SK-N-SH (cell line): Measurements from ENCODE around the gene SLC47A1. TPM values are rescaled to one million over a fixed set of nuclear protein-coding genes. Genes with fewer than 3 reads are reported as not detected.

ENCODE experiments used
- CTCF ChIA-PET: fragments of 300-600, 350-600 bp; formaldehyde crosslinking; extraction: SDS; loops from one replicate; lab custom pipeline; 2021; lab: Yijun Ruan, JAX
- POLR2A ChIA-PET: fragments of 350-600 bp; sonication (Branson Sonifier 250); formaldehyde crosslinking; extraction: SDS; loops from one replicate; lab custom pipeline; 2020; ENCODE audit warnings: antibody characterized with exemption, inconsistent platforms; lab: Yijun Ruan, JAX
- DNase-seq: peaks from one replicate; pipeline ENCODE4 v3.0.0; 2012
- H2AFZ ChIP-seq: fragments of 200-600 bp; sonication (generic); 2 replicates; pipeline ENCODE4 v1.8.1; 2016; ENCODE audit warnings: antibody characterized with exemption, mild to moderate bottlenecking, low read depth
- H3F3A ChIP-seq: fragments of 200-600 bp; sonication (generic); replicated peaks from 2 replicates; pipeline ENCODE3; 2016; ENCODE audit warnings: antibody characterized with exemption, mild to moderate bottlenecking; ENCODE audit not compliant: insufficient read depth
- H3K27ac ChIP-seq, 2 experiments: fragments of 200-500 bp in 1 of 2; fragments of 200-600 bp in 1 of 2; sonication (Bioruptor generic) in 1 of 2; sonication (generic), shearing (Covaris generic) in 1 of 2; 2 replicates each; pipeline versions ENCODE4 v1.5.1 to v1.6.1; 2014 to 2016; ENCODE audit warnings: low read depth in 2 of 2, inconsistent platforms in 1 of 2, low read length in 1 of 2, mild to moderate bottlenecking in 1 of 2, mixed read lengths in 1 of 2
- H3K27me3 ChIP-seq: fragments of 200-600 bp; sonication (generic), shearing (Covaris generic); 2 replicates; pipeline ENCODE4 v1.6.1; 2016; ENCODE audit warnings: mixed run types; ENCODE audit not compliant: insufficient read depth
- H3K36me3 ChIP-seq, 2 experiments: fragments of 200-500 bp in 1 of 2; fragments of 200-600 bp in 1 of 2; sonication (Bioruptor generic) in 1 of 2; sonication (generic) in 1 of 2; replicated peaks in 1 of 2; 2 replicates each; pipeline versions ENCODE3 to v1.5.1; 2014 to 2016; ENCODE audit warnings: low read length in 1 of 2, mild to moderate bottlenecking in 1 of 2; ENCODE audit not compliant: insufficient read depth in 2 of 2, control insufficient read depth in 1 of 2
- H3K4me1 ChIP-seq, 2 experiments: fragments of 200-500 bp in 1 of 2; fragments of 200-600 bp in 1 of 2; sonication (Bioruptor generic) in 1 of 2; sonication (generic), shearing (Covaris generic) in 1 of 2; 2 replicates each; pipeline versions ENCODE4 v1.5.1 to v1.6.1; 2014 to 2016; ENCODE audit warnings: low read depth in 1 of 2, low read length in 1 of 2, mixed run types in 1 of 2; ENCODE audit not compliant: insufficient read depth in 2 of 2, control insufficient read depth in 1 of 2
- H3K4me2 ChIP-seq: fragments of 200-600 bp; sonication (generic), shearing (Covaris generic); 2 replicates; pipeline ENCODE4 v1.6.1; 2017; ENCODE audit warnings: mixed run types
- H3K4me3 ChIP-seq, 2 experiments: fragments of 200-500 bp in 1 of 2; fragments of 200-600 bp in 1 of 2; sonication (Bioruptor generic) in 1 of 2; sonication (generic), shearing (Covaris generic) in 1 of 2; 2 replicates each; pipeline versions ENCODE4 v1.5.1 to v1.8.1; 2014 to 2016; ENCODE audit warnings: low read depth in 2 of 2, inconsistent platforms in 1 of 2, low read length in 1 of 2, mild to moderate bottlenecking in 1 of 2, mixed read lengths in 1 of 2, moderate library complexity in 1 of 2
- H3K79me2 ChIP-seq: fragments of 200-600 bp; sonication (generic); 2 replicates; pipeline ENCODE4 v1.8.1; 2017; ENCODE audit warnings: mild to moderate bottlenecking; ENCODE audit not compliant: insufficient read depth
- H3K9ac ChIP-seq: fragments of 200-600 bp; sonication (generic); 2 replicates; pipeline ENCODE4 v1.6.1; 2017; ENCODE audit warnings: mixed run types
- H3K9me2 ChIP-seq: fragments of 200-600 bp; sonication (generic); 2 replicates; pipeline ENCODE4 v1.6.1; 2017; ENCODE audit warnings: mixed run types
- H3K9me3 ChIP-seq: fragments of 200-600 bp; sonication (generic); 2 replicates; pipeline ENCODE4 v1.6.1; 2017; ENCODE audit warnings: mixed run types, mild to moderate bottlenecking, moderate library complexity
- H4K20me1 ChIP-seq: fragments of 200-600 bp; sonication (generic); 2 replicates; pipeline ENCODE4 v1.6.1; 2017; ENCODE audit warnings: mild to moderate bottlenecking, mixed run types; ENCODE audit not compliant: insufficient read depth
- CHD2 ChIP-seq: fragments of 150-350 bp; IDR thresholded peaks from 2 replicates; pipeline ENCODE4 v1.6.1; 2018; ENCODE audit warnings: low read length; ENCODE audit not compliant: partially characterized antibody
- ELF1 ChIP-seq: IDR thresholded peaks from 2 replicates; pipeline ENCODE4 v1.4.0; 2012
- EP300 ChIP-seq, 2 experiments: IDR thresholded peaks; 2 replicates each; pipeline versions ENCODE4 v1.4.0 to v1.6.1; 2012; ENCODE audit warnings: borderline replicate concordance in 1 of 2, low read depth in 1 of 2, low read length in 1 of 2
- EZH2phosphoT487 ChIP-seq: fragments of 200-600 bp; sonication (generic); IDR thresholded peaks from 2 replicates; pipeline ENCODE4 v1.6.1; 2017; ENCODE audit warnings: low read depth, mixed run types, mild to moderate bottlenecking, antibody characterized with exemption, moderate library complexity, borderline replicate concordance
- FOXJ3 ChIP-seq: sonication (generic); formaldehyde crosslinking; IDR thresholded peaks from 2 replicates; pipeline ENCODE4 v1.5.1; 2020; ENCODE audit warnings: mild to moderate bottlenecking, missing genetic modification reagents
- JUND ChIP-seq: IDR thresholded peaks from 2 replicates; pipeline ENCODE4 v1.4.0; 2012
- MXI1 ChIP-seq: IDR thresholded peaks from 2 replicates; pipeline ENCODE4 v1.6.1; 2012; ENCODE audit warnings: mild to moderate bottlenecking, low read depth, low read length, improper control_type of control experiment
- NFIC ChIP-seq: IDR thresholded peaks from 2 replicates; pipeline ENCODE4 v1.4.0; 2012; ENCODE audit warnings: borderline replicate concordance
- NRF1 ChIP-seq: IDR thresholded peaks from 2 replicates; pipeline ENCODE4 v1.6.1; 2012; ENCODE audit warnings: low read depth, mild to moderate bottlenecking, low read length
- POLR2AphosphoS5 ChIP-seq: IDR thresholded peaks from 2 replicates; pipeline ENCODE4 v1.6.1; 2012; ENCODE audit warnings: low read depth, low read length
- RCOR1 ChIP-seq: fragments of 150-350 bp; IDR thresholded peaks from 2 replicates; pipeline ENCODE4 v1.6.1; 2017; ENCODE audit warnings: antibody characterized with exemption, low read length
- RXRA ChIP-seq: IDR thresholded peaks from 2 replicates; pipeline ENCODE4 v1.4.0; 2012; ENCODE audit warnings: low read depth, mild to moderate bottlenecking, borderline replicate concordance
- SIN3A ChIP-seq: IDR thresholded peaks from 2 replicates; pipeline ENCODE4 v1.6.1; 2012; ENCODE audit warnings: low read depth, mild to moderate bottlenecking, low read length, moderate library complexity, borderline replicate concordance
- SMC3 ChIP-seq: IDR thresholded peaks from 2 replicates; pipeline ENCODE4 v1.6.1; 2012; ENCODE audit warnings: low read depth, low read length, improper control_type of control experiment
- TCF12 ChIP-seq: IDR thresholded peaks from 2 replicates; pipeline ENCODE4 v1.4.0; 2012
- TEAD4 ChIP-seq: IDR thresholded peaks from 2 replicates; pipeline ENCODE4 v1.4.0; 2012; ENCODE audit warnings: mild to moderate bottlenecking, borderline replicate concordance; ENCODE audit not compliant: insufficient read depth
- WGBS: methylation state at CpG from one replicate; pipeline ENCODE4 v1.1.6; 2017; ENCODE audit warnings: low lambda C conversion rate; 5-methylcytosine and 5-hydroxymethylcytosine counted together
- polyA plus RNA-seq, 3 experiments: library from polyadenylated mRNA; depleted of rRNA; stranded (reverse); fragments of >200 nt; gene quantifications; 2 replicates each; pipeline ENCODE4 v1.2.3, GENCODE V29; 2012
- TF ChIP-seq, protein P1 (sequence below): fragments of 200-600 bp; sonication (generic); IDR thresholded peaks from 2 replicates; pipeline ENCODE4 v1.6.1; 2017; ENCODE audit warnings: antibody characterized with exemption, mild to moderate bottlenecking, moderate library complexity
- TF ChIP-seq, protein P2 (sequence below): IDR thresholded peaks from 2 replicates; pipeline ENCODE4; 2012
- TF ChIP-seq, protein P3 (sequence below): IDR thresholded peaks from 2 replicates; pipeline ENCODE4 v1.4.0; 2012; ENCODE audit warnings: low read depth
- TF ChIP-seq, protein P4 (sequence below): IDR thresholded peaks from 2 replicates; pipeline ENCODE4 v1.4.0; 2012; ENCODE audit warnings: low read depth, borderline replicate concordance
- TF ChIP-seq, protein P5 (sequence below): IDR thresholded peaks from 2 replicates; pipeline ENCODE4 v1.4.0; 2012; ENCODE audit warnings: low read depth, borderline replicate concordance

The SLC47A1 gene
- polyA plus RNA-seq, 1 of the 3 experiments (the other 2 are of a cell fraction), result 3.5 TPM

DNA sequence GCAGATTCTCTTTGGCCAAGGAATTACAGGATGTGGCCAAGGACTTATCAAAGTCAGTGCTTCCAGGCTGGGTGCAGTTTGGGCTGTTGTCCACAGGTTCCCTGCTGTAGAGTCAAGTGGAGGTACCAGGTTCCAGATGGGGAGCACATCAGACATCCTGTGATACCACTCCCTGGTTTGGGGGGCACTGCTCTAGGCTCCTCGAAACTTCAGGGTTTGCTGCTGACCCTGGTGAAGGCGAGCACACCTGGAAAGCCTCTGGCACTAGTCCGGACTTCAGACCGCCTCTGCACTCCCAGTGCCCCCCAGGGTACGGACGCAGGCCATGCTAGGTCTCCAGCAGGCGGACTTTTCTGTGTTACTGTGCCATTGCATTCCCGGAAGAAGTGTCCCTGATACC lies 10.7 kb downstream of the SLC47A1 start (continued):
- TF ChIP-seq NRF1, result no peak
- TF ChIP-seq CHD2, result no peak

DNA sequence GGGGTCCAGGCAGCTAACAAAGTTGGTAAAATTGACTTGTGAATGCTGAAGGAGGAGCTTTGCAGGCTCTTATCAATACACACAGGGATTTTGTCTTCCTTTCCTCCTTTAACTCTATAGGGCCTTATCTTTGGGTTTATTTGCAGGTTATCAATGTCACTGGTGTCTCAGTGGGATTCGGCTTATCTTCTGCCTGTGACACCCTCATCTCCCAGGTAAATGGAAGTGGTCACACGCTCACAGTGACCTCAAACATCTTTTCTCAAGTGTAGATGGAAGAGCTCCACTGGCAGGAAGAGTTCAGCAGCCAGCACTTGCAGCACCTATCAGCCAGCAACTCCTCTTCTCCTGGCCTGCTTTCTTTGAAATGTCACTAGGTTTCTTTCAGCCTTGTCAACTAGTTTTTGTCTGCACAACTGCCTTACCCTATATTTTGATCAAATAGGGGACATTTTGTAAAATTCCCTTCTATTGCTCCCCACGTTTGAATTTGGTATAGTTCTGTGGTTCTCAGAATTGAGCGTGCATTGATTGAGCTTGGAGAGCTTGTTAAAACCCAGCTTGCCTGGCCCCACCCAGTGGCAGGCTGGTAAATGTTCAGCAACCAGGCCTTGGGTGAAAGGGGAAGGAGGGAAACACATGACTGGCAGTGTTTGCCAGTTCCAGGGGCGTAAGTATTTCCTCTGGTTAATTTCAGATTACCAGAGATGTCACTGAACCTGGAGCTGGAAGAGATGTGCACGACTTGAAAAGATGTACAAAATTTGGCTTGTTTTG lies 12.8 kb downstream of the SLC47A1 start:
- no peaks in the 10 kb centered on the region for H3K4me1 ChIP-seq
- H3K9ac ChIP-seq, result no peak overlapping the region
- H3K36me3 ChIP-seq, result no peaks in the 10 kb centered on the region
- WGBS, result 59% methylated on average over 6 of the region's 6 CpGs
- H4K20me1 ChIP-seq, result no peaks in the 10 kb centered on the region
- no peaks in the 10 kb centered on the region for H3F3A ChIP-seq
- H3K9me2 ChIP-seq, result no peaks in the 10 kb centered on the region
- H3K79me2 ChIP-seq, result no peaks in the 10 kb centered on the region
- no peak overlapping the region for H3K4me2 ChIP-seq
- no peak overlapping the region for H2AFZ ChIP-seq
- POLR2A ChIA-PET, result no interaction called here
- TF ChIP-seq MXI1 (no peak), EZH2phosphoT487 (no peak), JUND (no peak), TEAD4 (no peak), ELF1 (no peak), POLR2AphosphoS5 (no peak), SIN3A (no peak), FOXJ3 (no peak), RCOR1 (no peak), EP300 (IDR thresholded peaks at IDR 0.05; ENCODE audit: borderline replicate concordance in 1 of 2, low read depth in 1 of 2, low read length in 1 of 2) (no peak), NRF1 (no peak), SMC3 (no peak), NFIC (no peak), RXRA (no peak), TCF12 (no peak)
- TF ChIP-seq, protein P1, sequence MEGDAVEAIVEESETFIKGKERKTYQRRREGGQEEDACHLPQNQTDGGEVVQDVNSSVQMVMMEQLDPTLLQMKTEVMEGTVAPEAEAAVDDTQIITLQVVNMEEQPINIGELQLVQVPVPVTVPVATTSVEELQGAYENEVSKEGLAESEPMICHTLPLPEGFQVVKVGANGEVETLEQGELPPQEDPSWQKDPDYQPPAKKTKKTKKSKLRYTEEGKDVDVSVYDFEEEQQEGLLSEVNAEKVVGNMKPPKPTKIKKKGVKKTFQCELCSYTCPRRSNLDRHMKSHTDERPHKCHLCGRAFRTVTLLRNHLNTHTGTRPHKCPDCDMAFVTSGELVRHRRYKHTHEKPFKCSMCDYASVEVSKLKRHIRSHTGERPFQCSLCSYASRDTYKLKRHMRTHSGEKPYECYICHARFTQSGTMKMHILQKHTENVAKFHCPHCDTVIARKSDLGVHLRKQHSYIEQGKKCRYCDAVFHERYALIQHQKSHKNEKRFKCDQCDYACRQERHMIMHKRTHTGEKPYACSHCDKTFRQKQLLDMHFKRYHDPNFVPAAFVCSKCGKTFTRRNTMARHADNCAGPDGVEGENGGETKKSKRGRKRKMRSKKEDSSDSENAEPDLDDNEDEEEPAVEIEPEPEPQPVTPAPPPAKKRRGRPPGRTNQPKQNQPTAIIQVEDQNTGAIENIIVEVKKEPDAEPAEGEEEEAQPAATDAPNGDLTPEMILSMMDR, result no peak; the same call in 1 of the 2 replicates
- TF ChIP-seq, protein P2, sequence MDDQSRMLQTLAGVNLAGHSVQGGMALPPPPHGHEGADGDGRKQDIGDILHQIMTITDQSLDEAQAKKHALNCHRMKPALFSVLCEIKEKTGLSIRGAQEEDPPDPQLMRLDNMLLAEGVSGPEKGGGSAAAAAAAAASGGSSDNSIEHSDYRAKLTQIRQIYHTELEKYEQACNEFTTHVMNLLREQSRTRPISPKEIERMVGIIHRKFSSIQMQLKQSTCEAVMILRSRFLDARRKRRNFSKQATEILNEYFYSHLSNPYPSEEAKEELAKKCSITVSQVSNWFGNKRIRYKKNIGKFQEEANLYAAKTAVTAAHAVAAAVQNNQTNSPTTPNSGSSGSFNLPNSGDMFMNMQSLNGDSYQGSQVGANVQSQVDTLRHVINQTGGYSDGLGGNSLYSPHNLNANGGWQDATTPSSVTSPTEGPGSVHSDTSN, result no peak
- TF ChIP-seq, protein P3, sequence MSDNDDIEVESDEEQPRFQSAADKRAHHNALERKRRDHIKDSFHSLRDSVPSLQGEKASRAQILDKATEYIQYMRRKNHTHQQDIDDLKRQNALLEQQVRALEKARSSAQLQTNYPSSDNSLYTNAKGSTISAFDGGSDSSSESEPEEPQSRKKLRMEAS, result no peak
- TF ChIP-seq, protein P4, sequence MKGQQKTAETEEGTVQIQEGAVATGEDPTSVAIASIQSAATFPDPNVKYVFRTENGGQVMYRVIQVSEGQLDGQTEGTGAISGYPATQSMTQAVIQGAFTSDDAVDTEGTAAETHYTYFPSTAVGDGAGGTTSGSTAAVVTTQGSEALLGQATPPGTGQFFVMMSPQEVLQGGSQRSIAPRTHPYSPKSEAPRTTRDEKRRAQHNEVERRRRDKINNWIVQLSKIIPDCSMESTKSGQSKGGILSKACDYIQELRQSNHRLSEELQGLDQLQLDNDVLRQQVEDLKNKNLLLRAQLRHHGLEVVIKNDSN, result no peak
- TF ChIP-seq, protein P5, sequence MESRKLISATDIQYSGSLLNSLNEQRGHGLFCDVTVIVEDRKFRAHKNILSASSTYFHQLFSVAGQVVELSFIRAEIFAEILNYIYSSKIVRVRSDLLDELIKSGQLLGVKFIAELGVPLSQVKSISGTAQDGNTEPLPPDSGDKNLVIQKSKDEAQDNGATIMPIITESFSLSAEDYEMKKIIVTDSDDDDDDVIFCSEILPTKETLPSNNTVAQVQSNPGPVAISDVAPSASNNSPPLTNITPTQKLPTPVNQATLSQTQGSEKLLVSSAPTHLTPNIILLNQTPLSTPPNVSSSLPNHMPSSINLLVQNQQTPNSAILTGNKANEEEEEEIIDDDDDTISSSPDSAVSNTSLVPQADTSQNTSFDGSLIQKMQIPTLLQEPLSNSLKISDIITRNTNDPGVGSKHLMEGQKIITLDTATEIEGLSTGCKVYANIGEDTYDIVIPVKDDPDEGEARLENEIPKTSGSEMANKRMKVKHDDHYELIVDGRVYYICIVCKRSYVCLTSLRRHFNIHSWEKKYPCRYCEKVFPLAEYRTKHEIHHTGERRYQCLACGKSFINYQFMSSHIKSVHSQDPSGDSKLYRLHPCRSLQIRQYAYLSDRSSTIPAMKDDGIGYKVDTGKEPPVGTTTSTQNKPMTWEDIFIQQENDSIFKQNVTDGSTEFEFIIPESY, result no peak
- H3K27ac ChIP-seq, result no peak overlapping the region
- no peaks in the 10 kb centered on the region for H3K9me3 ChIP-seq
- no peaks in the 10 kb centered on the region for H3K27me3 ChIP-seq
- DNase-seq, result no peak
- CTCF ChIA-PET, result interaction anchor here (0.6 to 1.9 kb wide), 4 partner anchors 9 to 60 kb away, joined by 3 to 6 read pairs (median 3); no protein-coding TSS in a partner anchor
- H3K4me3 ChIP-seq, result no peak overlapping the region
